NCI-H2171 (cell line): ENCODE results near the gene CCDC93.
"Not testable (repeated sequence)": the region's sequence is repeated elsewhere in the genome, so short reads cannot be mapped to it uniquely, and the experiment has no call there.

Experiments
- DNase-seq: peaks from one replicate; lab custom pipeline; 2025; lab: John Stamatoyannopoulos, UW

The CCDC93 gene

GRCh38 chr2:118044854-118045253, 31.0 kb upstream of the CCDC93 start:
- DNase-seq, result no peak

- DNase-seq, result no peak
Measured at GRCh38 chr2:118044103-118044716, 30.3 kb upstream of the CCDC93 start.

GRCh38 chr2:118040891-118041290, 27.0 kb upstream of the CCDC93 start:
- DNase-seq, result no peak

- no peak for DNase-seq
Measured at GRCh38 chr2:118032169-118033013, 18.5 kb upstream of the CCDC93 start.

DNA sequence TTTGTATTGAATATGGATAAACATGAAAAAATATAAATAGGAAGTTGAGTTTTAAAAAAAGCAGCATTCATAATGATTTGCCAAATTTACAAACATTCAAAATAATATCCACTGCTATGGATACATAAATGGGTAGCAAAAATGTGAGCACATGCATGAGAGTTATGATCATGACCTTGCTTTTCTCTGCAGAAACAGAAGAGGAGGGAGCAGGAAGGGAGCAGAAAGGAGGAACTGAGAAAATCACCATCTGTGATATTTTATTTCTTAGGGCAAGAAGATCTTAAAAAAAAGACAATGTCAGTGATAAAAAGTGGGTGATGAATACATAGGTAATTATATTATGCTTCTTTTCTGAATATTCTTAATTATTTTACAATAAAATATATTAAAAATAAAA, 17.7 kb upstream of the CCDC93 start:
- no peak for DNase-seq

DNA sequence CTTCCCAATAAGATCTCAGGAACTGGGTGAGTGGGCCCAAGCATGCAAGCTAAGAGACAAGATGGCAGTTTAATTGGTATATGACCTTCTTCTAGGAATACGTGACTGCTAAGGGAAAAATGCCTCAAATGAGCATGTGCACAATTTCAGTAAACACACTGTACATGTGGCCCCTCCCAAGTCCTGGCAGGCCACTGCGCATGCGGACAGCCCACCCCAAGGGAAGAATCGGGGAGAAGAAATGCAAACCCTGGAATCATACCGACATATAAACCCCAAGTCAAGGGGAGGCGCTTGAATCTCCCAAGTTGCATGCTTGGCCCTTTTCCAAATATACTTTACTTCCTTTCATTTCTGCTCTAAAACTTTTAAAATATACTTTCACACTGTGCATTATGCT, 15.2 kb upstream of the CCDC93 start:
- no peak for DNase-seq

GRCh38 chr2:118021356-118021755, 7.5 kb upstream of the CCDC93 start:
- no peak for DNase-seq

DNA sequence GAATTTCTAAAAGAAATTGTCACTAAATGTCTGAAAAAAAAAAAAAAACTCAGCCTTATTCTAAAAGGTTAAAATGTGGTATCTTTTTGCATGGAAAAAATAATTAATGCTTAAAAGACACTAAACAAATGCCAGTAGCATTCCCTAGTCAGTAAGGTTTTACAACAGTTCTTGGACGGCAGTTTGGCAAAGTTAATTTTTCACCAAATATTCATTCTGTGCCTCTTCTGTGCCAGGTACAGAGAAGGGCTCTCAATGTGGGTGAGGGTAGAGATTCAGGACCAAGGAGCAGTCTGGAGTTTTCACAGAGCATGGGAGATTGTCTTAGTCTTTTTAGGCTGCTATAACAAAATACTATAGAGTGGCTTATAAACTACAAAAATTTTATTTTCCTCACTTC, 6.0 kb upstream of the CCDC93 start:
- DNase-seq, result no peak

DNA sequence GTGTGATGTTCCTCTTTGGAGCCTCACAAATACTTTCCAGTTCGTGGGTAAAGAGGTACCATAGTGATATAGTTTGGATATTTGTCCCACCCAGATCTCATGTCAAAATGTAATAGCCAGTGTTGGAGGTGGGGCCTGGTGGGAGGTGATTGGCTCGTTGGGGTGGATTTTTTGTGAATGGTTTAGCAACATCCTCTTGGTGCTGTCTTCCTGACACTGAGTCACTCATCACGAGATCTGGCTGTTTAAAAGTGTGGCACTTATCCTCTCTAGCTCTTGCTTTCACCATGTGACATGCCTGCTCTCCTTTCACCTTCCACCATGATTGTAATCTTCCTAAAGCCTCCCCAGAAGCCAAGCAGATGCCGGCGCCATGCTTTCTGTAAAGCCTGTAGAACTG, 3.0 kb upstream of the CCDC93 start:
- DNase-seq, result no peak

- not testable (repeated sequence) for DNase-seq
Measured at GRCh38 chr2:118015761-118016160, 1.9 kb upstream of the CCDC93 start.

- DNase-seq, result no peak
Measured at GRCh38 chr2:118014492-118014824, 588 bp upstream of the CCDC93 start.

DNA sequence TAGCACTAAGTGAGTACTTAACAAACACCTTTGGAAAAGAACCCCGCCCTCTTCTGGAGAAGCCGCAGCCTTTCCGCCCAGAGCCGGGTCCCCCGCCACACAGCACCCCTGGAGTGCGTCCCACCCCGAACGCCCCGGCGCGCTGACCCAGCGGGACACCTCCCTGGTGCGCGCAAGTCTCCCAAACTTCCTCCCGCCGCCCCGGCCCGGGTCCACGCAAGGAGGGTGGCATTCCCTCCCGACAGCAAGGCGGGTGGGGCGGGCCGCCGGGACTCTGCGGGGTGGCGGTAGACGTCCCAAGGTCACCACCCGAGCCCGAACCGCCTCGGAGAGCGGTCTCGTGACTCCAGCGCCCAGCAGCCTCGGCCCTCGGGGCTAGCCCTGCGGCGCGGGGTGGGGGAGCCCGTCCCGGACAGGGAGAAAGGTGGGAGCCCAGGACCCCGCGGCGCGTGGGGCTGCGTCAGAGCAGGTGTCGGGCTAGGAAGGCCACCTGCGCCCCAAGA, 598 bp downstream of the CCDC93 start:
- no peak for DNase-seq

- no peak for DNase-seq
Measured at GRCh38 chr2:118012778-118013177, 1.1 kb downstream of the CCDC93 start.

DNA sequence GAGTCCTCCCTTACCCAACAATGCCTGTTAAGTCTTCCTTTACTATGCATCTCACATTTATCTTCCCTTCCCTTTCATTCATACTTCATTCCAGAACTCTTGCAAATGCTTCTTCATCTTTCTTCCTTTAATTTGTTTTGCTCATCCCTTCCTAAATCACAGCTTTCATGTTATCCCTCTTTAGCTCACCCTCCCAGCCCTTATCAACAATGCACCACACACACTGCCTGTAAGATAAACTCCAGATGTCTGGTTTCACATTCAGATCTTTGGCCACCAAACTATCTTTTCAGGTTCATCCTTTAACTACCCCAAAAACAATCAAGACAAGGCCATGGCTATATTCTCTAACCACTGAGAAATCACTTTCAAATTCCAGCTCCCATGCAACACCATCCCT, 3.4 kb downstream of the CCDC93 start:
- no peak for DNase-seq

DNA sequence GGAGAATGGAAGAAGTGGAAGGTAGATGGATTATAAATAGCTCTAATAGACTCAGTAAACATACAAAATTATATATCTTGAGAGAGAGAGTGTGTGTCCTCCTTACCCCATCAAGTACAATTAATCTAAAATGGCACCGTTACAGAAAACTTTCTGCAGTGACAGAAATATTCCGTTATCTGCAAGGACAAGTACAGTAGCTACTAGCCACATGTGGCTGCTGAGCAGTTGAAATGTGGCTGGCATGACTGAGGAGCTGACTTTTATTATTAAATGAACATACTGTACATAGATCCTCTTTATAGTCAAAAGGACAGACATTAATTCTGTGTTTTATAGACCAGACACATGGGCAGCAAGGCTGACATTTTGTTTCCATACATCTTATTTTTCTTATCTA, 7.0 kb downstream of the CCDC93 start:
- no peak for DNase-seq

DNA sequence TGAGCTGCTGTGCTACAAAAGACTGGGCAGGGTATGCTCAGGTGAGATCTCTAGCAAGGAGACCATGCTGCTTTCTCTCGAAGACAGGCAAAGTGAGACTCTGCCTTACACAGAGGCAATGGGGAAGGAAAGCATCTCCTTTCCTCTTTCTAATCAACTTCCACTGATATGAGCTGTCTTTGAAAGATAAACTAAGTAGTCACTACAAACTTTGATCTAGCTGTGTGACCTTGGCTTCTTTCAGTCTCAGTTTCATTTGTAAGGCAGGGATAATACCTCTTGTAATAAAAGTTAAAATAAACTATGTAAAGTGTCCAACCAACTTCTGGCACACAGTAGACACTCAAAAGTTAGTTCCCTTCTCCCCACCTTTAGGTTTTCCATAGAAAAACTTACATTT, 7.5 kb downstream of the CCDC93 start:
- DNase-seq, result no peak

DNA sequence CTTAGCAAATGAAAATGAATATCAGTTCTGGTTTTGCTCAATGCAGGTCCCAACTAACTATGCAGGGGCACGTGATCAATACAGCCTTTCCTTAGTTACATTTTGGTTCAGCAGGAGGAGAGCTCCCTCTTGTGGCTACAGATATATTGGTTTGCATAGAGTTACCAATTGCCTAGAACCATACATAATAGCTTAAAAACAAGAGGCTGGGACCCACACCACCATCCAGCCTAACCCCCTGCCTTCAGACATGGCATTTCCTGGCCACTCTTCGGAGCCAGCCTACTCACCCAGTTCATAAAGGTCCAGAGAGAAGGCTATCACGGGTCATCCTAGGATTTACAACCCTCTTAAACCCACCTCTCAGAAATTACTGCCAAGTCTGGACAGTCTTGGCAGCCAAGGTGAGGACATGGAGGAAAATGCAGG, 10.5 kb downstream of the CCDC93 start:
- DNase-seq, result peak; percentile 31

DNA sequence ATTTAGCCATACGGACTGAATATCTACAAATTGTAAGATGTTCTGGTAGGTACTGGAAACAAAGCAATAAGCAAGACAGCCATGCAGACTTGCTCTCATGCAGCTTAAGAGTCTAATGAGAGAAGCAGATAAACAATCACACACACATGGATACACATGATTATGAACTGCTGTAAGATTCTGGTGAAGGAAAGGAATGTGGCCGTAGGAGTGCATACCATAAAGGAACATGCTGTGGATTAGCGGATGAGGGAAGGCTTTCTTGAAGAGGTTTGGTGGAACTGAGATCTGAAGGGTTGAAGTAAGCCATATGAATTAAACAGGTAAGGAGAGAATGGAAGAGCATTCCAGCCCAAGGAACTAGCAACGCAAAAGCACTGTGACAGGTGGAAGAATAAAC, 13.8 kb downstream of the CCDC93 start:
- no peak for DNase-seq

- DNase-seq, result no peak
Measured at GRCh38 chr2:117997872-117998454, 15.9 kb downstream of the CCDC93 start.

- DNase-seq, result no peak
Measured at GRCh38 chr2:117996525-117996924, 17.3 kb downstream of the CCDC93 start.

DNA sequence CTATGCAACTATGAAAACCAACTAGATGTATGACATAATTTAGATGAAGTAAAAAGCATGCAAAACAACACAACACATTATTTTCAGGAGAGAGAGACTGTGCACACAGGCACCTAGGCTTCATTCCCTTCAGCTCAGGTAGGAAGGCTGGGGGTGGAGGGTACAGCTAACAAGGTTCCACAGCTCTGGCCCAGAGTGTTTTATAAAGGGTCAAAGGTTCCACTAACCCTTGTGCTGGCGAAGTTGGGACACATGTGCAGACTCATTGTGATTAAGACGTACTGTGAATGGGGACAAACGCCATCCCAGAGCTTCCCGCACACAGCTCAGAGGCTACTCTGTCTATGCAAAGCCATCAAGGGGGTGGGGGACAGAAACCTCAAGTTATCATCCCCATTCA, 19.1 kb downstream of the CCDC93 start:
- DNase-seq, result no peak

DNA sequence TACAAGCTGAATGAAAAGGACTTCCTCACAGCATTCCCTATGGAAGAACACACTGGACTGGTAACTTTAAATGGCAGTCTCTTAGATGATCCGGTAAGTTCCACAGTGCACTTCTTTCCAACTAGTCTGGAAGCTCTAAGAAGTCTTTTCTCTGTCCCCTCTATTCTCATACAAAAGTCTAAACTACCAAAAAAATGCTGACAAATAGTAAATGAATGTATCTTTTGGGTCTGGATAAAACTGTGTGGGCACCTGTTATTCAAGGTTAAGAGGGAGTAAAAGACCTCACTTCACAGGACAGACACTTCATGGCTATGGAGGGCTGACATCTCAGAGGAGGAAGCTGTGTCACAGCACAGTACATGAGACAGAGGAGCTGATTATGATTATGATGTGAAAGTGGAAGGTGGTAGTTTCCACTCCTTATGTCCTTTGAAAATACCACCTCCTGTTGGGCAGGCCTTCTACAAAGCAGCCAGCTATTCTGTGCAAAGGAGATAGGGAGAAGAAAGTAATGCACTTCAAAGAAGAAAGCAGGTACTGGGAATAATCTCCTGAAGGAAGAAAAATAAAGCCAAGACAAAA, 23.9 kb downstream of the CCDC93 start:
- DNase-seq, result no peak

- no peak for DNase-seq
Measured at GRCh38 chr2:117987121-117987520, 26.7 kb downstream of the CCDC93 start.
